UCSD-AML1 (cell line): Measurements from ENCODE around the gene XRCC4.
"Not testable (repeated sequence)": the region's sequence is repeated elsewhere in the genome, so short reads cannot be mapped to it uniquely, and the experiment has no call there.

Experiments
- DNase-seq: peaks from one replicate; lab custom pipeline; 2025; ENCODE audit not compliant: unreplicated experiment; lab: John Stamatoyannopoulos, UW

XRCC4 gene

GRCh38 chr5:83076742-83077661 is at the start of gene XRCC4, which contains the start of gene TMEM167A:
TSS of gene XRCC4 (plus strand) at chr5:83077547. CDS start at chr5:83104920, 27,373 bp downstream.
TSS of gene TMEM167A (minus strand) at chr5:83077394. CDS start at chr5:83077323, 71 bp downstream.
- peak; percentile 95 for DNase-seq

- DNase-seq = peak; percentile 10
Measured at GRCh38 chr5:83029912-83030311, 47.4 kb upstream of the XRCC4 start.

GRCh38 chr5:83031381-83031780 is 46.0 kb upstream of the XRCC4 start:
- no peak for DNase-seq

GRCh38 chr5:83034036-83034435 is 43.3 kb upstream of the XRCC4 start:
- DNase-seq = no peak

- peak; percentile 9 for DNase-seq
Measured at GRCh38 chr5:83034528-83035207, 42.7 kb upstream of the XRCC4 start.

- DNase-seq = peak; percentile 17
Measured at GRCh38 chr5:83035373-83036100, 41.8 kb upstream of the XRCC4 start.

GRCh38 chr5:83036991-83037575 is 40.3 kb upstream of the XRCC4 start:
- DNase-seq = no peak

- DNase-seq = no peak
Measured at GRCh38 chr5:83038924-83039323, 38.4 kb upstream of the XRCC4 start.

- DNase-seq = no peak
Measured at GRCh38 chr5:83042507-83042906, 34.8 kb upstream of the XRCC4 start.

- DNase-seq = no peak
Measured at GRCh38 chr5:83044926-83045325, 32.4 kb upstream of the XRCC4 start.

GRCh38 chr5:83048277-83048676 is 29.1 kb upstream of the XRCC4 start:
- DNase-seq = no peak

- no peak for DNase-seq
Measured at GRCh38 chr5:83048811-83049210, 28.5 kb upstream of the XRCC4 start.

- no peak for DNase-seq
Measured at GRCh38 chr5:83049370-83049885, 27.9 kb upstream of the XRCC4 start.

- DNase-seq = no peak
Measured at GRCh38 chr5:83050723-83051340, 26.5 kb upstream of the XRCC4 start.

GRCh38 chr5:83055166-83055565 is 22.2 kb upstream of the XRCC4 start:
- DNase-seq = no peak

- no peak for DNase-seq
Measured at GRCh38 chr5:83058726-83059125, 18.6 kb upstream of the XRCC4 start.

GRCh38 chr5:83059341-83059740 is 18.0 kb upstream of the XRCC4 start:
- DNase-seq = no peak

- DNase-seq = no peak
Measured at GRCh38 chr5:83066548-83067110, 10.7 kb upstream of the XRCC4 start.

GRCh38 chr5:83067377-83067776 is 10.0 kb upstream of the XRCC4 start:
- DNase-seq = not testable (repeated sequence)
